ENCODE results near the gene MPRIP. TPM values are rescaled to one million over a fixed set of nuclear protein-coding genes. Genes with fewer than 3 reads are reported as not detected.

MPRIP gene
- total and polyA plus RNA-seq, 4 donors: 121 to 342 (median 175) TPM

- no peak overlapping the region for H3K4me3 ChIP-seq
- H3K4me1 ChIP-seq (ENCODE audit: control insufficient read depth in 5 of 5, insufficient read depth in 5 of 5, low read length in 5 of 5): peaks cover 0 to 14% (median 9%) of the 10 kb centered on the region in 5 donors
- peaks cover 0 to 1% (median 0%) of the 10 kb centered on the region in 4 donors for H3K9me3 ChIP-seq (ENCODE audit: control insufficient read depth in 4 of 4, insufficient read depth in 3 of 4, low read length in 3 of 4)
- TF ChIP-seq CTCF (IDR thresholded peaks at IDR 0.05; ENCODE audit: control extremely low read depth, extremely low read depth): no peak
- no peak overlapping the region for H3K9ac ChIP-seq (ENCODE audit: insufficient read depth in 1 of 2, low read length in 2 of 2)
- H3K36me3 ChIP-seq (ENCODE audit: control insufficient read depth in 4 of 4, insufficient read depth in 4 of 4, low read length in 4 of 4): peaks cover 24 to 78% (median 59%) of the 10 kb centered on the region in 4 donors
- WGBS, 2 donors: 78 to 83% methylated on average over 9 of the region's 9 CpGs
- H3K27me3 ChIP-seq (ENCODE audit: control insufficient read depth in 3 of 3, insufficient read depth in 3 of 3, low read length in 2 of 3): no peaks in the 10 kb centered on the region
- H3K27ac ChIP-seq (ENCODE audit: low read depth in 1 of 2, low read length in 1 of 2): no peak overlapping the region
- no peak for DNase-seq
- no peak for ATAC-seq (ENCODE audit: insufficient read depth, low FRiP score)
These were observed 130.7 kb downstream of the MPRIP start for GRCh38 chr17:17172990-17173389.

- no peak overlapping the region for H3K4me3 ChIP-seq
- DNase-seq (no peak), ATAC-seq (ENCODE audit: insufficient read depth, low FRiP score) (no peak)
- WGBS, 2 donors: 97 to 98% methylated on average over 14 of the region's 14 CpGs
- peaks cover 0 to 1% (median 0%) of the 10 kb centered on the region in 4 donors for H3K9me3 ChIP-seq (ENCODE audit: control insufficient read depth in 4 of 4, insufficient read depth in 3 of 4, low read length in 3 of 4)
- no peak overlapping the region for H3K27ac ChIP-seq (ENCODE audit: low read depth in 1 of 2, low read length in 1 of 2)
- H3K36me3 ChIP-seq (ENCODE audit: control insufficient read depth in 4 of 4, insufficient read depth in 4 of 4, low read length in 4 of 4): peaks cover 27 to 77% (median 59%) of the 10 kb centered on the region in 4 donors
- peaks cover 0 to 14% (median 9%) of the 10 kb centered on the region in 5 donors for H3K4me1 ChIP-seq (ENCODE audit: control insufficient read depth in 5 of 5, insufficient read depth in 5 of 5, low read length in 5 of 5)
- no peak overlapping the region for H3K9ac ChIP-seq (ENCODE audit: insufficient read depth in 1 of 2, low read length in 2 of 2)
- no peak for TF ChIP-seq CTCF (IDR thresholded peaks at IDR 0.05; ENCODE audit: control extremely low read depth, extremely low read depth)
- H3K27me3 ChIP-seq (ENCODE audit: control insufficient read depth in 3 of 3, insufficient read depth in 3 of 3, low read length in 2 of 3): no peaks in the 10 kb centered on the region
These were observed 131.7 kb downstream of the MPRIP start for GRCh38 chr17:17173921-17174320.

GRCh38 chr17:17175340-17175739, 133.1 kb downstream of the MPRIP start:
- H3K4me3 ChIP-seq: no peak overlapping the region
- no peak overlapping the region for H3K27ac ChIP-seq (ENCODE audit: low read depth in 1 of 2, low read length in 1 of 2)
- peaks cover 0 to 10% (median 6%) of the 10 kb centered on the region in 5 donors for H3K4me1 ChIP-seq (ENCODE audit: control insufficient read depth in 5 of 5, insufficient read depth in 5 of 5, low read length in 5 of 5)
- DNase-seq: no peak
- 95 to 96% methylated on average over 8 of the region's 8 CpGs for WGBS, 2 donors
- H3K9me3 ChIP-seq (ENCODE audit: control insufficient read depth in 4 of 4, insufficient read depth in 3 of 4, low read length in 3 of 4): peaks cover 0 to 1% (median 0%) of the 10 kb centered on the region in 4 donors
- H3K9ac ChIP-seq (ENCODE audit: insufficient read depth in 1 of 2, low read length in 2 of 2): no peak overlapping the region
- TF ChIP-seq CTCF (IDR thresholded peaks at IDR 0.05; ENCODE audit: control extremely low read depth, extremely low read depth): no peak
- no peak for ATAC-seq (ENCODE audit: insufficient read depth, low FRiP score)
- no peaks in the 10 kb centered on the region for H3K27me3 ChIP-seq (ENCODE audit: control insufficient read depth in 3 of 3, insufficient read depth in 3 of 3, low read length in 2 of 3)
- H3K36me3 ChIP-seq (ENCODE audit: control insufficient read depth in 4 of 4, insufficient read depth in 4 of 4, low read length in 4 of 4): peaks cover 27 to 76% (median 61%) of the 10 kb centered on the region in 4 donors

GRCh38 chr17:17175917-17176316, 133.7 kb downstream of the MPRIP start:
- no peak overlapping the region for H3K9ac ChIP-seq (ENCODE audit: insufficient read depth in 1 of 2, low read length in 2 of 2)
- DNase-seq (no peak), ATAC-seq (ENCODE audit: insufficient read depth, low FRiP score) (no peak)
- TF ChIP-seq CTCF (IDR thresholded peaks at IDR 0.05; ENCODE audit: control extremely low read depth, extremely low read depth): no peak
- H3K36me3 ChIP-seq (ENCODE audit: control insufficient read depth in 4 of 4, insufficient read depth in 4 of 4, low read length in 4 of 4): peaks cover 27 to 73% (median 66%) of the 10 kb centered on the region in 4 donors
- H3K4me1 ChIP-seq (ENCODE audit: control insufficient read depth in 5 of 5, insufficient read depth in 5 of 5, low read length in 5 of 5): peaks cover 0 to 7% (median 5%) of the 10 kb centered on the region in 5 donors
- no peak overlapping the region for H3K4me3 ChIP-seq
- WGBS, 2 donors: 54 to 62% methylated on average over 12 of the region's 12 CpGs
- H3K9me3 ChIP-seq (ENCODE audit: control insufficient read depth in 4 of 4, insufficient read depth in 3 of 4, low read length in 3 of 4): peaks cover 0 to 1% (median 0%) of the 10 kb centered on the region in 4 donors
- no peak overlapping the region for H3K27ac ChIP-seq (ENCODE audit: low read depth in 1 of 2, low read length in 1 of 2)
- H3K27me3 ChIP-seq (ENCODE audit: control insufficient read depth in 3 of 3, insufficient read depth in 3 of 3, low read length in 2 of 3): no peaks in the 10 kb centered on the region

All from lung (tissue), 12 donors.